Body of pancreas (tissue), 4 donors: Measurements from ENCODE around the gene ANKS1B. TPM values are rescaled to one million over a fixed set of nuclear protein-coding genes. Genes with fewer than 3 reads are reported as not detected.

ENCODE experiments used
- ATAC-seq: fragments of 150-250 bp; one replicate; pipeline ENCODE4 v1.9.1; 2016
- DNase-seq, 4 donors: peaks; one replicate each; pipeline ENCODE4 v3.0.0-alpha.2; 2019
- H3K27ac ChIP-seq, 4 donors: fragments of 200-600 bp; sonication (generic); 1 replicate in 3 of 4; 2 replicates in 1 of 4; pipeline versions ENCODE4 v1.5.1 to v1.6.1; 2016 to 2019; ENCODE audit warnings: mild to moderate bottlenecking in 1 of 4, mixed read lengths in 1 of 4, moderate library complexity in 1 of 4
- H3K27me3 ChIP-seq, 2 donors: fragments of 200-600 bp; sonication (generic); one replicate each; pipeline ENCODE4 v1.6.0; 2016; ENCODE audit warnings: mild to moderate bottlenecking in 1 of 2
- H3K36me3 ChIP-seq, 2 donors: fragments of 200-600 bp; sonication (generic); replicated peaks in 1 of 2; 2 replicates each; pipeline ENCODE4 v1.5.1; 2016; ENCODE audit warnings: low read depth in 2 of 2; ENCODE audit not compliant: insufficient read depth in 1 of 2
- H3K4me1 ChIP-seq: fragments of 200-600 bp; sonication (generic); one replicate; pipeline ENCODE4 v1.6.0; 2016
- H3K4me3 ChIP-seq, 2 donors: fragments of 200-600 bp; sonication (generic); 1 replicate in 1 of 2; 2 replicates in 1 of 2; pipeline ENCODE4 v1.5.1; 2016 to 2019
- H3K9me3 ChIP-seq, 3 donors: fragments of 200-600 bp; sonication (generic); 1 replicate in 2 of 3; 2 replicates in 1 of 3; pipeline ENCODE4 v1.5.1; 2016
- POLR2A ChIP-seq, 3 donors: fragments of 450-650 bp; IDR thresholded peaks; one replicate each; pipeline ENCODE4 v1.6.1; 2016; ENCODE audit warnings: antibody characterized with exemption in 3 of 3, mild to moderate bottlenecking in 2 of 3
- WGBS, 2 donors: methylation state at CpG; one replicate each; pipeline ENCODE4 v1.1.5; 2017; 5-methylcytosine and 5-hydroxymethylcytosine counted together
- intact Hi-C: fragments of 100-400 bp; cut with DNase I; formaldehyde crosslinking; loops from one replicate; pipeline ENCODE4 v1.15.1; 2023
- total RNA-seq, 2 donors: library from RNA; depleted of rRNA; stranded (reverse); fragments of >200 nt; gene quantifications; one replicate each; pipeline ENCODE4 v1.1.0, GENCODE V29; 2016
- TF ChIP-seq, protein P1 (sequence below), 7 experiments: fragments of 450-650 bp in 4 of 7; fragments of 200-600 bp in 3 of 7; sonication (generic) in 3 of 7; IDR thresholded peaks; one replicate each; pipeline ENCODE4 v1.5.1; 2016 to 2019; ENCODE audit warnings: antibody characterized with exemption in 7 of 7

The ANKS1B gene
- total RNA-seq, 2 donors from 2014 or later: 2.1 to 10.2 TPM

DNA sequence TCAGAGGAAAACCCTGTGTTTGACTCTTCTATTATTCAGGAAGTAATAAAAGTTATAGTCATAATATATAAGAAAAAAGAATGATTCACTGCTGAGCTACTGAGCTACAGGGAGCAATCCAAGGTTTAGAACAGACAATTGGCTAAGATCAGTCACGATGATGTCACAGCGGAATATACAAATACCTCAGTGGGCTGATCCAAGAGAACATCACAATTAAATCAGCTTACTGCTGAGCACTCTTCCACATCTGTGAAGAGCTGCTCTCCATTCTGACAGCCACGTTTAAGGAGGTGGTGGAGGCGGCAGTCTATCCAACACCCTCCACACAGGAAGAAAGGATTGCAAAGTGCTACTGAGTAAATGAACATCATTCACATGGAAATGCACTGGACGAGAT lies 1068.6 kb downstream of the ANKS1B start:
- H3K4me3 ChIP-seq: no peak overlapping the region
- DNase-seq (no peak), ATAC-seq (no peak)
- no peaks in the 10 kb centered on the region for H3K4me1 ChIP-seq
- no peaks in the 10 kb centered on the region for H3K27me3 ChIP-seq
- WGBS, 2 donors: 58 to 60% methylated on average over 5 of the region's 5 CpGs
- no peaks in the 10 kb centered on the region for H3K36me3 ChIP-seq
- no peak overlapping the region for H3K27ac ChIP-seq
- H3K9me3 ChIP-seq: no peaks in the 10 kb centered on the region
- intact Hi-C loops: no loop called here
- TF ChIP-seq POLR2A (IDR thresholded peaks at IDR 0.05): no peak
- TF ChIP-seq, protein P1, sequence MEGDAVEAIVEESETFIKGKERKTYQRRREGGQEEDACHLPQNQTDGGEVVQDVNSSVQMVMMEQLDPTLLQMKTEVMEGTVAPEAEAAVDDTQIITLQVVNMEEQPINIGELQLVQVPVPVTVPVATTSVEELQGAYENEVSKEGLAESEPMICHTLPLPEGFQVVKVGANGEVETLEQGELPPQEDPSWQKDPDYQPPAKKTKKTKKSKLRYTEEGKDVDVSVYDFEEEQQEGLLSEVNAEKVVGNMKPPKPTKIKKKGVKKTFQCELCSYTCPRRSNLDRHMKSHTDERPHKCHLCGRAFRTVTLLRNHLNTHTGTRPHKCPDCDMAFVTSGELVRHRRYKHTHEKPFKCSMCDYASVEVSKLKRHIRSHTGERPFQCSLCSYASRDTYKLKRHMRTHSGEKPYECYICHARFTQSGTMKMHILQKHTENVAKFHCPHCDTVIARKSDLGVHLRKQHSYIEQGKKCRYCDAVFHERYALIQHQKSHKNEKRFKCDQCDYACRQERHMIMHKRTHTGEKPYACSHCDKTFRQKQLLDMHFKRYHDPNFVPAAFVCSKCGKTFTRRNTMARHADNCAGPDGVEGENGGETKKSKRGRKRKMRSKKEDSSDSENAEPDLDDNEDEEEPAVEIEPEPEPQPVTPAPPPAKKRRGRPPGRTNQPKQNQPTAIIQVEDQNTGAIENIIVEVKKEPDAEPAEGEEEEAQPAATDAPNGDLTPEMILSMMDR (IDR thresholded peaks at IDR 0.05): no peak

DNA sequence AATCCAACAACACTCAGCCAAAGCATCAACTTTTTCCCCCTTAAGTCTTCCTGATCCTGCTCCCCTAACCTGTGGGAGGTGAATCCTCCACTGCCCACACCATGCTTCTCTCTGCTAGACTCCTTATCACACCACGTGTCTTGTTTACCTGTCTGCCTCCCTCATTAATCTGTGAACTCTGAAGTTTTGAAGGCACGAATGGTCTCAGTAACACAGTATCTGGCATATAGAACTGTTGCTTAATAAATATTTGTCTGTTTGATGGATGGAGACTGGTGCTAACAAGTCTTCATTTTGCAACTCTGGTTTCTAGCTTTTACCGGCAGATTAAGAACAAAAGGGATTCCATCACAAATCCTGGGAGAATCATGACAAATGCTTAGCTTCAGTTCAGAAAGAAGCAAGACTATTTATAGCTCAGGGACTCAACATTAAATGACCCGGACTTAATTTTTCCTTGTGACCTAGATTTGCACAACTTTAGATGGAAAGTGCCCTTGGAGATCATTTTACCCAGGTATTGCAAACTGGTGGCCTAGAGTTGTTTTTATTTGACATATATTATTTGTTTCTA lies 1072.2 kb downstream of the ANKS1B start:
- ATAC-seq (no peak), DNase-seq (no peak)
- Histone ChIP-seq H3K27me3 (no peaks in the 10 kb centered on the region), H3K27ac (no peak overlapping the region), H3K4me1 (no peaks in the 10 kb centered on the region), H3K4me3 (no peak overlapping the region), H3K36me3 (no peaks in the 10 kb centered on the region), H3K9me3 (no peaks in the 10 kb centered on the region)
- intact Hi-C loops: no loop called here
- no peak for TF ChIP-seq POLR2A (IDR thresholded peaks at IDR 0.05)
- TF ChIP-seq, protein P1 (IDR thresholded peaks at IDR 0.05): no peak
- 26 to 33% methylated on average over 4 of the region's 4 CpGs for WGBS, 2 donors

DNA sequence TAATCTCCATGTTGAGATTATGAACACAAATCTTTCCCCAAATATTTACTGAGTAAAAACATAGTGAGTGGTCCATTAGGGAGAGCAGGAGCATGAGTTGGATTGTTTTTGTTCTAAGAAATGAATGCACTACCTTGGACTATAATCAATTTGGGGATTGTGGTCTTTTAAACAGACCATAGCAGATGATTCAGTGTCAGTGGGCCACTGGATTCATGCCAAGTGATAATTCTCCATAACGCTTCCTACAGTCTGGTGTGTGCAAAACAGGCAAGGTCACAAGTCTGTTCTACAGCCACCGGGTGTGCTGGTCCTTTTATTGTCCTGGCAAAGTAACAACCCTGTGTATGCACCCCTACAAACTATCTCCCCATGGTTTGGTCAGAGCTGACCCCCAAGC lies 1073.3 kb downstream of the ANKS1B start:
- intact Hi-C loops: no loop called here
- ATAC-seq: no peak

DNA sequence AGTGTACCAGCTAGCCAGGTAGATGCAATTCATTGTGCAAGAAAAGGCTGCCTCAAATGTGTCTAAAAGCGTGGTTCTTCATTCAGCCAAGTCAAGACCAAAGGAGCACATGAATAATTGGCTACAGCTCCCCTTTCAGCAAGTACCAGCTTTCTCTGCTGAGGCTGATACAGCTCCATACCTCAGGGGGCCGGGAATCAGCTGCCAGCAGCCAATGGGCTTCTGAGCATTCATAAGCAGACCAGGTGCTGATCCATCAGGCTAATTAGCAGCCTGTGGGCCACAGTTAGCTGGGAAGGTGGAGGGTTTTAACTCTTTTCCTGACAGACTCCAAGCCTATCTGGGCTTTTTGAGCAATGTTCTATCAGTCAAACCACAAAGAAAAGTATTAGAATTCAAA lies 1075.0 kb downstream of the ANKS1B start:
- TF ChIP-seq, protein P1 (IDR thresholded peaks at IDR 0.05): no peak
- TF ChIP-seq POLR2A (IDR thresholded peaks at IDR 0.05): no peak
- H3K36me3 ChIP-seq: no peaks in the 10 kb centered on the region
- no peaks in the 10 kb centered on the region for H3K9me3 ChIP-seq
- DNase-seq (no peak), ATAC-seq (no peak)
- intact Hi-C loops: no loop called here
- H3K4me3 ChIP-seq: no peak overlapping the region
- 21 to 47% methylated on average over 2 of the region's 2 CpGs for WGBS, 2 donors
- H3K27me3 ChIP-seq: no peaks in the 10 kb centered on the region
- no peaks in the 10 kb centered on the region for H3K4me1 ChIP-seq
- no peak overlapping the region for H3K27ac ChIP-seq

More for the DNA sequence above, 1073.3 kb downstream of the ANKS1B start:
- H3K4me1 ChIP-seq: no peaks in the 10 kb centered on the region
- H3K4me3 ChIP-seq: no peak overlapping the region
- 38 to 40% methylated on average over 2 of the region's 2 CpGs for WGBS, 2 donors
- no peaks in the 10 kb centered on the region for H3K27me3 ChIP-seq
- H3K9me3 ChIP-seq: no peaks in the 10 kb centered on the region
- TF ChIP-seq, protein P1 (IDR thresholded peaks at IDR 0.05): no peak
- TF ChIP-seq POLR2A (IDR thresholded peaks at IDR 0.05): no peak
- H3K27ac ChIP-seq: no peak overlapping the region
- H3K36me3 ChIP-seq: no peaks in the 10 kb centered on the region
- DNase-seq: no peak

DNA sequence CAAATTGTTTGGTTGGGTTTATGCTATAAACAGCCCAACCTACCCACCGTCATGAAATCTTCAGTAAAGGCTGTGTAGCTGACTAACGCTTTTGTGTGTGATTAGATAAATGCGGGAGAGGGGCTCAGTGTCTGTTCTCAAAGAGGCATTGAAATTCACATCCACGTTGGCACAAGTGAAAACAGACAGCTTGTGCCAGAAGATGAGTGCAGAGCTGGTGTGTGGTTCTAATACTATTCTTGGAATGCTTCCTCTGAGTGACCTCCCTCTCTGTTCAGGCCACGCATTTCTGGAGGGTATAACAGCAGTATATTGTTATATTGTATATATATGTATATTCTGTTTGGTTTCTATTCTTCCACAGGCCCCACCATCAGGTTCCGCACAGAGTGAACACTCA lies 1075.9 kb downstream of the ANKS1B start:
- Histone ChIP-seq H3K4me1 (no peaks in the 10 kb centered on the region), H3K27me3 (no peaks in the 10 kb centered on the region), H3K4me3 (no peak overlapping the region), H3K36me3 (no peaks in the 10 kb centered on the region), H3K9me3 (no peaks in the 10 kb centered on the region), H3K27ac (no peak overlapping the region)
- intact Hi-C loops: no loop called here
- WGBS, 2 donors: 76 to 78% methylated on average over 6 of the region's 6 CpGs
- ATAC-seq (no peak), DNase-seq (no peak)
- TF ChIP-seq POLR2A (IDR thresholded peaks at IDR 0.05): no peak
